Measurements from ENCODE around the gene TNFRSF12A.

TNFRSF12A gene

DNA sequence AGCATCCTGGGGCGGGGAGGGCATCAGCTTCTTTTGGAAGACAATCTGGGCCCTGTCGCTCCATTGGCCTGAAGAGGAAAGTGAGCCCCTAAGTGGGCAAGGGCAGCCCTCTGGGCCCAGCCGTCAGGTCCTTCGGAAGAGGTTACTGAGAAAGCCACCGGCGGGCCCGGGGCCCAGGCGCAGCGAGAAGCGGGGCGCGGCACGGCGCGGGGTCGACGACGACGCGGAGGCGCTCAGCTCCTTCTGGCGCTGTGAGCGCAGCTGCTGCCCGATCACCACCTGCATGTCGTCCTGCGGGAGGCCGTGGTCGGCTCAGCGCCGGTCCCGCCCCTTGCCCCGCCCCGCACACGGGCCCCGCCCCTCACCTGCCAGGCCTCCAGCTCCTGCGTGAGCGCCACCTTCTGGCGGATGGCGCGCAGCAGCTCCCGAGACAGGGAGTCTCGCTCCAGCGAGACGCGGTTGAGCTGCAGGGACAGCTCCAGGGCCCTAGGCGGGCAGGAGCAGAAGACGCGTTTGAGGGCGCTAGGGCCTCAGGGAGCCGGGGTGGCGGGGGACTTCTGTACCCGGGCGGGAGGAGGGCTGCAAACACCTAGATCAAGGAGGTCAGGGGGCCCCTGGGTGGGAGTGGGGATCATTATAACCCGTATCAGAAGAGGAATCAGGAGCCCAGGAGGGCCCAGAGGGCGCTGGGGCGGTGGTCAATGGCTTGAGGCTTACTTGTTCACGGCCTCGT lies 8.0 kb downstream of the TNFRSF12A start:
- peak; percentile 96 for DNase-seq (ENCODE audit: low spot score)
- in situ Hi-C loops (cut with MboI; ENCODE audit: low sequenced_read_pairs, unreplicated experiment): no loop called here
- TF ChIP-seq, protein P1, sequence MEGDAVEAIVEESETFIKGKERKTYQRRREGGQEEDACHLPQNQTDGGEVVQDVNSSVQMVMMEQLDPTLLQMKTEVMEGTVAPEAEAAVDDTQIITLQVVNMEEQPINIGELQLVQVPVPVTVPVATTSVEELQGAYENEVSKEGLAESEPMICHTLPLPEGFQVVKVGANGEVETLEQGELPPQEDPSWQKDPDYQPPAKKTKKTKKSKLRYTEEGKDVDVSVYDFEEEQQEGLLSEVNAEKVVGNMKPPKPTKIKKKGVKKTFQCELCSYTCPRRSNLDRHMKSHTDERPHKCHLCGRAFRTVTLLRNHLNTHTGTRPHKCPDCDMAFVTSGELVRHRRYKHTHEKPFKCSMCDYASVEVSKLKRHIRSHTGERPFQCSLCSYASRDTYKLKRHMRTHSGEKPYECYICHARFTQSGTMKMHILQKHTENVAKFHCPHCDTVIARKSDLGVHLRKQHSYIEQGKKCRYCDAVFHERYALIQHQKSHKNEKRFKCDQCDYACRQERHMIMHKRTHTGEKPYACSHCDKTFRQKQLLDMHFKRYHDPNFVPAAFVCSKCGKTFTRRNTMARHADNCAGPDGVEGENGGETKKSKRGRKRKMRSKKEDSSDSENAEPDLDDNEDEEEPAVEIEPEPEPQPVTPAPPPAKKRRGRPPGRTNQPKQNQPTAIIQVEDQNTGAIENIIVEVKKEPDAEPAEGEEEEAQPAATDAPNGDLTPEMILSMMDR (IDR thresholded peaks at IDR 0.05; ENCODE audit: borderline replicate concordance, control extremely low read depth, extremely low read depth, insufficient read depth, missing control alignments): peak; percentile 94

DNA sequence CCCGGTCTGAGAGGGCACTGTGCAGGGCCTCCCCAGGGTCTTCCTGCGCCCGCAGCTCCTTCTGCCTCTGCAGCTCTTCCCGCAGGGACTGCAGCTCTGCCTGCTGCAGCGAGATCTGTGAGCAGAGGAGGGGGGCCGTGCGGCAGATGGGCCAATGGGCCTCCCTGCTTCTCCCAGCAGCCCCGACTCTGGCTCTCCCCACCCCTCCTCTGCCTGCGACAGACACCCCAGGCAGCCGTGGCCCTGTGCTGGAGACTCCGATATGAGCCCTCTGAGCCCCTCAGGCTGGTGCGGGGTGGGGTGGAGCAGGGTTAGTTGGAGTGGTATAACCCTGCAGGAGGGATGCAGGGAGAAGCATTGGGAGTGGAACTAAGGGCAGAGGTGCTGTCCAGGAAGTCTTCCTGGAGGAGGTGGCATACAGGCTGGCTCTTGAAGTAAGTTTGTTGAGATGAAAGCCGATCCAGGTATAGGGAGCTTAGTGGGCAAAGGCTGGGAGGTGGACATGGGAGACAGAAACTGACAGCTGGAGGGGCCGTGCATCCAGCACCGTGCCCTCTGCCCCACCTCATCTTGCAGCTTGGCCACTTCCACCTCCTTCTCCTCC lies 8.7 kb downstream of the TNFRSF12A start:
- in situ Hi-C loops (cut with MboI; ENCODE audit: low sequenced_read_pairs, unreplicated experiment): no loop called here
- TF ChIP-seq, protein P1 (IDR thresholded peaks at IDR 0.05; ENCODE audit: borderline replicate concordance, control extremely low read depth, extremely low read depth, insufficient read depth, missing control alignments): no peak
- DNase-seq (ENCODE audit: low spot score): no peak

DNA sequence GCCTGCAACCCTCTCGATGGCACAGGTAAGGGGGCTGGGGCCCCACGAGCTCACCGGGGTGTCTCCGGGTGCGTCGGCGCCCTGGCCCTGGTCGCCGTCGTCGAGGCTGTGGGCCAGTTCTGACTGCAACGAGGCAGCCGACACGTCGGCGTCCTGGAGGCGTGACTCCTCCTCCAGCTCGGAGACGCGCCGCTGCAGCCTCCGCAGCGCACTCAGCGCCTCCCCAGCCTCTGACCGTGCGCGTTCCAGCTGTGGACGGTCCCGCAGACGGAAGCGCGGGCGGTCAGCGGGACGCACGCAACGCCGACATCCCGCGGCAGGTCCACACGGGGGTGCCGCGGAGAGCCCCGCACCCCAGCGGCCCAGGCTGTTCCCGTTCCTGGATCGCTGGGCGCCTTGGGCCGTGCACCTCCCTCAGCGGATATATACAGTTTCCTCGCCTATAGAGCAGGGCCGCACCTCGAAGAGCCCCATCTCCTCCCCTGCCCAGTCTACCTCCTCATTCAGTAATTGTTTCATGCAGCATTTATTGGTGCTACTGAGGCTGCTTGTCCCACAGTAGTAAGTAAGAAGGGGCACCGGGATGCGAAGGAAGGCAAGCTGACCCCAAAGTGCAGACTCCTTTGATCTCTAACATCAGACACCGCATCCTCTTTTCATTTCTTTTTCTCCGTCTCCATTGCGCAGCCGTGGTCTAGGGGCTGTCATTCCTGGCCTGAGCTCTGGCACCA lies 9.5 kb downstream of the TNFRSF12A start:
- in situ Hi-C loops (cut with MboI; ENCODE audit: low sequenced_read_pairs, unreplicated experiment): no loop called here
- TF ChIP-seq, protein P1 (IDR thresholded peaks at IDR 0.05; ENCODE audit: borderline replicate concordance, control extremely low read depth, extremely low read depth, insufficient read depth, missing control alignments): no peak
- DNase-seq (ENCODE audit: low spot score): peak; percentile 71

DNA sequence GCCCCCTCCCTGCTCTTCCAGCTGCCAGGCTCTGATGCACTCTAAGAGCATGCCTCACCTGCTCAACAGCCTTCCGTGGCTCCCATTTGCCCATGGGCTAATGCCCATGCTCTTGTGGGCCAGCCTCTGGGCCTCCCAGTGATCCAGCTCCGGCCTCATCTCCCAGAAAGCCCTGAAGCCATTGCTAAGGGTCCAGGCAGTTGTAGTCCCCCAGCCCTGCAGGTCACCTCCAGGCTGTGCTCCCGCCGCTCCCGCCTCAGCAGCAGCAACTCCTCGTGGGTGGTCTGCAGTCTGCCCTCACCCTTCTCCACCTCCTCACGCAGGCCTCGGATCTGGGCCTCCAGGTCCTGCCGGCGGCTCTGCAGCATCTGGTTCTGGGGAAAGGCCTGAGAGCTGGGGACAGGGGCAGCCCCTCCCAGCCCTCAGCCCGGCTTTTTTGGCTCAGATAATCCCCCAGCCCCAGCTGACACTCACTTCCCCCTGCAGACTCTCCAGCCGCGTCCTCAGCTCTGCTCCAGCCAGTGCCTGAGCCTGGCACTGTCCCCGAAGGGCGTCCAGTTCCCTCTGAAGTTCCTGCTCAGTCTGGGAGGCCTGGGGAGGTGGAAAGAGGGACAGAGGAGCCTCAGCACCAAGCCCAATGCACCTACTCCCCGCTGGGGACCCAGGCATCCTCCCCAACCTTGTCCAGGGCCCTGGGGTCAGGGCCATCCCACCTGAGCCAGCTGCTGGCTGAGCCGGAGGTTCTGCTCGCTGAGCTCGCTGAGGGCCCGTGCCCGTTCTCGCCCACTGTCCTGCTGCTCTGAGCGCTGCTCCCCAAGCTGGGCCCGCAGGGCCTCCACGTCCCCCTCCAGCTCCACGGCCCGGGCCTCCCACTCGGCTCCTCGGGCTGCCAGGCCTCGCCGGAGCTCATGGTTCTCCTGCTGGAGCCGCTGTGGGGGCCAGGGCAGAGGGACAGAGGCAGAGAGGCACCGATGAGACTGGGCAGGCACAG lies 10.3 kb downstream of the TNFRSF12A start:
- DNase-seq (ENCODE audit: low spot score): no peak
- in situ Hi-C loops (cut with MboI; ENCODE audit: low sequenced_read_pairs, unreplicated experiment): no loop called here
- TF ChIP-seq, protein P1 (IDR thresholded peaks at IDR 0.05; ENCODE audit: borderline replicate concordance, control extremely low read depth, extremely low read depth, insufficient read depth, missing control alignments): no peak

DNA sequence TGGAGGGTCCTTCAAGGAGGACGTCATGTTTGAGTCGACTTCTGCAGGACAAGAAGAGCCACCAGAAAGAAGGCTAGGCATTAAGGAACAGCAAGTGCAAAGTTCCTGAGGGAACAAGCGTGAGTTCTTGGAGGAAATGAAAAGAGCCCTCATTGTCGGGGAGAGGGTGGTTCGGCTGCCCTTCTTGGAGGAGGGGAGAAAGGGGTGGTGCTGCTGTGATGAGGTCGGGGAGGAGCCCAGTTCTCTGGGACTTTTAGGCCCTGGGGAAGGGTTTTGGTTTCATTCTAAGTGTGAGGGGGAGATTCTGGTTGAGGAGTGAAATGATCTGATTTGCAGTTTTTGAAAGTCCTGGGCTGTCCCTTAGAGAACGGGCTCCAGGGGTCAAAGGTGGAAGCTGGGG lies 12.5 kb downstream of the TNFRSF12A start:
- peak; percentile 69 for DNase-seq (ENCODE audit: low spot score)
- in situ Hi-C loops (cut with MboI; ENCODE audit: low sequenced_read_pairs, unreplicated experiment): no loop called here
- TF ChIP-seq, protein P1 (IDR thresholded peaks at IDR 0.05; ENCODE audit: borderline replicate concordance, control extremely low read depth, extremely low read depth, insufficient read depth, missing control alignments): no peak
